Measurements from ENCODE around the gene HSPA14. TPM values are rescaled to one million over a fixed set of nuclear protein-coding genes. Genes with fewer than 3 reads are reported as not detected.

HSPA14 gene
- total and polyA plus RNA-seq, 8 donors: 1.2 to 25.9 (median 16.3) TPM; not detected in 1

GRCh38 chr10:14821635-14822375 is 16.3 kb upstream of the HSPA14 start:
- intact Hi-C loops (cut with DNase I; ENCODE audit: low total_unique reads): loop anchor here (10.0 kb wide), 2 partner anchors 287 to 317 kb away; no protein-coding TSS in a partner anchor
- WGBS, 5 donors: 70 to 79% (median 73%) methylated on average over 6 of the region's 6 CpGs

GRCh38 chr10:14822879-14823755 is 15.0 kb upstream of the HSPA14 start:
- TF ChIP-seq POLR2A (IDR thresholded peaks at IDR 0.05): no peak
- peak in 3 of 7 experiments; percentile 29 to 60 (median 46) for TF ChIP-seq CTCF (IDR thresholded peaks at IDR 0.05)
- Histone ChIP-seq H3K27me3 (no peaks in the 10 kb centered on the region), H3K4me3 (no peak overlapping the region), H3K9me3 (no peaks in the 10 kb centered on the region), H3K4me1 (peaks cover 0 to 19% (median 1%) of the 10 kb centered on the region in 4 donors), H3K36me3 (no peaks in the 10 kb centered on the region), H3K27ac (no peak overlapping the region)
- WGBS, 5 donors: 26 to 34% (median 27%) methylated on average over 3 of the region's 3 CpGs
- intact Hi-C loops (cut with DNase I; ENCODE audit: low total_unique reads): loop anchor here (10.0 kb wide), 2 partner anchors 288 to 318 kb away; no protein-coding TSS in a partner anchor
- DNase-seq: peak; percentile 31 to 72

More at GRCh38 chr10:14821635-14822375, 16.3 kb upstream of the HSPA14 start:
- Histone ChIP-seq H3K4me1 (peaks cover 0 to 19% (median 1%) of the 10 kb centered on the region in 4 donors), H3K27ac (no peak overlapping the region), H3K36me3 (no peaks in the 10 kb centered on the region), H3K27me3 (no peaks in the 10 kb centered on the region), H3K4me3 (no peak overlapping the region), H3K9me3 (no peaks in the 10 kb centered on the region)
- TF ChIP-seq POLR2A (IDR thresholded peaks at IDR 0.05): no peak
- no peak for TF ChIP-seq POLR2AphosphoS5 (IDR thresholded peaks at IDR 0.05)
- TF ChIP-seq CTCF (IDR thresholded peaks at IDR 0.05): no peak
- no peak for TF ChIP-seq EP300 (IDR thresholded peaks at IDR 0.05)
- DNase-seq: no peak

GRCh38 chr10:14823966-14824365 is 14.1 kb upstream of the HSPA14 start:
- Histone ChIP-seq H3K9me3 (no peaks in the 10 kb centered on the region), H3K27ac (no peak overlapping the region), H3K4me1 (peaks cover 0 to 19% (median 1%) of the 10 kb centered on the region in 4 donors), H3K36me3 (no peaks in the 10 kb centered on the region), H3K4me3 (no peak overlapping the region), H3K27me3 (no peaks in the 10 kb centered on the region)
- TF ChIP-seq POLR2AphosphoS5 (IDR thresholded peaks at IDR 0.05) (no peak), EP300 (IDR thresholded peaks at IDR 0.05) (no peak), CTCF (IDR thresholded peaks at IDR 0.05) (no peak), POLR2A (IDR thresholded peaks at IDR 0.05) (no peak)
- 79 to 94% (median 91%) methylated on average over 3 of the region's 3 CpGs for WGBS, 5 donors
- intact Hi-C loops (cut with DNase I; ENCODE audit: low total_unique reads): loop anchor here (10.0 kb wide), 2 partner anchors 289 to 319 kb away; no protein-coding TSS in a partner anchor
- DNase-seq: no peak

GRCh38 chr10:14826076-14826829 is 11.9 kb upstream of the HSPA14 start:
- Histone ChIP-seq H3K4me1 (peaks cover 0 to 10% (median 1%) of the 10 kb centered on the region in 4 donors), H3K27me3 (no peaks in the 10 kb centered on the region), H3K4me3 (no peak overlapping the region), H3K36me3 (no peaks in the 10 kb centered on the region), H3K27ac (no peak overlapping the region), H3K9me3 (no peaks in the 10 kb centered on the region)
- intact Hi-C loops (cut with DNase I; ENCODE audit: low total_unique reads): loop anchor here (10.0 kb wide), 2 partner anchors 291 to 321 kb away; no protein-coding TSS in a partner anchor
- WGBS, 5 donors: 13 to 67% (median 55%) methylated on average over 1 of the region's 1 CpG
- DNase-seq: no peak
- no peak for TF ChIP-seq EP300 (IDR thresholded peaks at IDR 0.05)
- no peak for TF ChIP-seq POLR2AphosphoS5 (IDR thresholded peaks at IDR 0.05)
- no peak for TF ChIP-seq POLR2A (IDR thresholded peaks at IDR 0.05)
- no peak for TF ChIP-seq CTCF (IDR thresholded peaks at IDR 0.05)

Data from stomach (tissue), 9 donors.